Measurements from ENCODE around the gene PKP4.

The PKP4 gene

GRCh38 chr2:158656492-158657229 lies 199.9 kb downstream of the PKP4 start:
- no peak for DNase-seq

GRCh38 chr2:158658396-158658795 lies 201.6 kb downstream of the PKP4 start:
- no peak for DNase-seq

GRCh38 chr2:158659483-158659882 lies 202.7 kb downstream of the PKP4 start:
- no peak for DNase-seq

GRCh38 chr2:158661231-158661630 lies 204.5 kb downstream of the PKP4 start:
- no peak for DNase-seq

GRCh38 chr2:158662421-158662820 lies 205.7 kb downstream of the PKP4 start:
- DNase-seq, result no peak

- no peak for DNase-seq
Observed at GRCh38 chr2:158663796-158664195, 207.0 kb downstream of the PKP4 start.

GRCh38 chr2:158664987-158665386 lies 208.2 kb downstream of the PKP4 start:
- no peak for DNase-seq

- no peak for DNase-seq
Observed at GRCh38 chr2:158665536-158666302, 209.0 kb downstream of the PKP4 start.

GRCh38 chr2:158666969-158667368 lies 210.2 kb downstream of the PKP4 start:
- no peak for DNase-seq

GRCh38 chr2:158667586-158667985 lies 210.8 kb downstream of the PKP4 start:
- DNase-seq, result no peak

- no peak for DNase-seq
Observed at GRCh38 chr2:158668001-158668765, 211.4 kb downstream of the PKP4 start.

- DNase-seq, result no peak
Observed at GRCh38 chr2:158670292-158670691, 213.5 kb downstream of the PKP4 start.

- DNase-seq, result no peak
Observed at GRCh38 chr2:158671360-158672245, 214.9 kb downstream of the PKP4 start.

GRCh38 chr2:158676295-158676694 lies 219.5 kb downstream of the PKP4 start:
- no peak for DNase-seq

- DNase-seq, result no peak
Observed at GRCh38 chr2:158676696-158677095, 219.9 kb downstream of the PKP4 start.

- DNase-seq, result no peak
Observed at GRCh38 chr2:158677542-158677941, 220.8 kb downstream of the PKP4 start.

GRCh38 chr2:158681816-158682215 lies 225.1 kb downstream of the PKP4 start:
- DNase-seq, result no peak

- DNase-seq, result no peak
Observed at GRCh38 chr2:158685646-158686045, 228.9 kb downstream of the PKP4 start.

- DNase-seq, result no peak
Observed at GRCh38 chr2:158686210-158686691, 229.5 kb downstream of the PKP4 start.

- no peak for DNase-seq
Observed at GRCh38 chr2:158687315-158687714, 230.6 kb downstream of the PKP4 start.

GRCh38 chr2:158688721-158689120 lies 232.0 kb downstream of the PKP4 start:
- DNase-seq, result no peak

GRCh38 chr2:158689391-158689790 lies 232.6 kb downstream of the PKP4 start:
- DNase-seq, result no peak
